HG03175 (cell line): ENCODE results near the gene FAM20A.

Source experiments
- ATAC-seq: cut with Tn5 transposase; IDR thresholded peaks from one replicate; pipeline ENCODE4 v1.9.1; 2021; ENCODE audit warnings: mild to moderate bottlenecking, moderate library complexity; ENCODE audit not compliant: unreplicated experiment

Gene FAM20A

DNA sequence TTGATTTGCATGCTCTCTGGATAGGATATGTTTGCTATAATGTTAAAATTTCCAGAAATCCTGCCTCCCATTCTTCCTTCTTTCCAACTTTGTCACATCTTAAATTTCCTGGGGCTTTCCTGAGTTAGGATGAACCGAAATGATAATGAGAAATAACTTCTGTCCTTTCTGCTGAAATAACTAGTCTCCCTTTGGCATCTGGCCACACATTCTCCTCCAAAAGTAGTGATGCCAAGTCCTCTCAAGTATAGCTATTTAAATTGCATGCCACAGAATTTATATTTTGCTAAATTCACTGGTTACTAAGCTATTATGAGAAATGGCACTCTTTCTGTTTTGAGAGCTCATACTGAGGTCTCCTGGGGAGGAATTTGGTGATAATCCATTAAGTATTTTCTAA lies 30.6 kb downstream of the FAM20A start:
- no peak for ATAC-seq

- no peak for ATAC-seq
These were observed 31.8 kb downstream of the FAM20A start for GRCh38 chr17:68569346-68569745.

DNA sequence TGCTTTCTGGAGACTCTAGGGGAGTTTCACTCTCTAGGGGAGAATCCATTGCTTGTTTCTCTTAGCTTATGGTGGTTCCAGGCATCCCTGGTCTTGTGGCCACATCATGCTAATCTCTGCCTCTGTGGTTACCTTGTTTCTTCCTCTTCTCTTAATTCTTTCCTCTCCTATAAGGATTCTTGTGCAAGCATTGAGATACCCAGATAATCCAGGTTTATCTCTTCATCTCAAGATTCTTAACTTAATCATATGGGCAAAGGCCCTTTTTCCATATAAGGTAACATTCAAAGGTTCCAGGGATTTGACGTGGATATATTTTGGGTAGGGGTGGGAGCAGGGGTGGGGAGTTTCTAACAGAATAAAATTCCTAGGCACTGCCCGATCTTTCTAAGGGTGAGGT lies 32.6 kb downstream of the FAM20A start:
- no peak for ATAC-seq

- ATAC-seq = no peak
These were observed 33.6 kb downstream of the FAM20A start for GRCh38 chr17:68567581-68567980.

DNA sequence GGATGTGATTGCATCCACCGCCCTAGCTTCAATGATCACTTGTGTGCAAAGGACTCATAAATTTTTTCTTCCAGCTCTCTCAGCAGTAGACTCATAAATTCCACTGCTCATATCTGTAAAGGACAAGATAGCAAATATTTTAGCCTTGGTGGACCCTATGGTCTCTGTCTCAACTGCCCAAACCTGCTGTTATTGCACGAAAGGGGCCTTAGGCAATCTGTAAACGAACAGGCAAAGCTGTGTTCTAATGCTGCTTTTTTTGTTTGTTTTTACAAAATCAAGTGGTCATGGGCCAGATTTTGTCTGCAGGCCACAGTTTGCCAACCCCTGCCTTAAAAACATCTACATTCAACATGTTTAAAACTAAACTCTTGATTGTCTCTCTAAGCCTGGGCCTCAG lies 34.1 kb downstream of the FAM20A start:
- ATAC-seq = no peak

DNA sequence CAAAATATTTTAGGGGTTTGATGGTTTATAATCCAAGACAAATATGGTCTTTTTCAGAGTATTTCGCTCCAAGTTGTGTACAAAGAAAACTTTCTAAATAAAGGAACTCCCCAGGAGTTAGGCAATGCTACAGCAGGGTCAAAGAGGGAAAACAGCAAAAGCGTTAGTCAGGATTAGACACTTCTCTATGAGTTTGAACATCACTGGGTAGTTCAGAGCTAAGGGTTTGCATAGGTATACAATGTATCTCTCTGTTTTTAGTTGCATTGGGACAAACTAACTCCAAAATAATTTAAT lies 34.8 kb downstream of the FAM20A start:
- ATAC-seq = no peak

DNA sequence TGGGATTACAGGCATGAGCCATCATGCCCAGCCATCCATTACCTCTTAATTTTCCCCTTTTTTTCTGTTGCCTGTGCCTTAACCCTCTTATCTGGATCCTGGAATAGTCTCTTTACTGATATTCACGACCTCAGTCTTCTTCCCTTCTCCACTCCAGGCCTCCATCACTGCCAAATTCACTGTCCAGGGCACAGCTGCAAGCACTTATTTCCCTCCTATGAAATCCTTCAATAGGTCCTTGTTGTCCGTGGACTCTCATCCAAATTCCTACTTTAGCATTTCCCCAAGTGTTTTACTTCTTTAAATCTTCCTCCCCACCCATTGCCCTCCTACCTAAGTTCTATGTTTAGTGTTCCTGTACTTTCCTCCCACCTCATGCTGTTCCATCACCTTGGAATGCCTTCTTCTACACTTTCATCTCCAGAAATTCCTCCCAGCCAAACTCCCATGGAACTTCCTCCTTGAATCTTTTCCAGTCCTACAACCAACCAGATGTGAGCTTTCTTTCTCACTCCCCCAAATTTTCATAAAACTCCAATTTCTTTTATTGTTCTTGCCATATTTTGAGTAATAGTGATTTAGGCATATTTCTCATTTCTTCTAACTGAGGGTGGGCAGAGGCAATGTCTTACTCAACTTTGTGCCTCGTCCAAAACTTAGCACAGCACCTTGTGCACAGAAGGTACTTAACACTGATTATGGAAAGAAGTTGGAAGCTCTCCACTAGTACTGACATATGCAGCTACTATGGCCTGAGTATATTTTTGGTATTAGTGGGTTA lies 35.3 kb downstream of the FAM20A start:
- ATAC-seq = no peak

- ATAC-seq = no peak
These were observed 36.6 kb downstream of the FAM20A start for GRCh38 chr17:68564415-68565111.

DNA sequence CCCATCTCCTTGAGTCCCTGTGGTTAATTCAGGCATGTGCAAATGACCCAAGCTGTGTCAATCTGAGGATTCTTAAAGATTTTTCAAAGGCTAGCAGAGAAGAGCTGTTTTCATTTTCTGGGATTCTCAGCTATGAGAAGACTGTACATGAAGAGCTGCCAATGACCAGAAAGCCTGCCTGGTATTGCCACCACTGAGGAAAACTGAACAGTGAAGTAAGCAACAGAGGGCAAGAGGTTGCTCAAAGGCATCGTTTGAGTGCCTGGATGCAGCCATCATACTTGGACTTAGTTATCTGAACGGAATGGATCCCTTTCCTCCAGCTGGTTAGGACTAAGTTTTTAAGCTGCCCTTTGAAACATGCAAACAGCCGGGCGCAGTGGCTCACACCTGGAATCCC lies 38.4 kb downstream of the FAM20A start:
- no peak for ATAC-seq

DNA sequence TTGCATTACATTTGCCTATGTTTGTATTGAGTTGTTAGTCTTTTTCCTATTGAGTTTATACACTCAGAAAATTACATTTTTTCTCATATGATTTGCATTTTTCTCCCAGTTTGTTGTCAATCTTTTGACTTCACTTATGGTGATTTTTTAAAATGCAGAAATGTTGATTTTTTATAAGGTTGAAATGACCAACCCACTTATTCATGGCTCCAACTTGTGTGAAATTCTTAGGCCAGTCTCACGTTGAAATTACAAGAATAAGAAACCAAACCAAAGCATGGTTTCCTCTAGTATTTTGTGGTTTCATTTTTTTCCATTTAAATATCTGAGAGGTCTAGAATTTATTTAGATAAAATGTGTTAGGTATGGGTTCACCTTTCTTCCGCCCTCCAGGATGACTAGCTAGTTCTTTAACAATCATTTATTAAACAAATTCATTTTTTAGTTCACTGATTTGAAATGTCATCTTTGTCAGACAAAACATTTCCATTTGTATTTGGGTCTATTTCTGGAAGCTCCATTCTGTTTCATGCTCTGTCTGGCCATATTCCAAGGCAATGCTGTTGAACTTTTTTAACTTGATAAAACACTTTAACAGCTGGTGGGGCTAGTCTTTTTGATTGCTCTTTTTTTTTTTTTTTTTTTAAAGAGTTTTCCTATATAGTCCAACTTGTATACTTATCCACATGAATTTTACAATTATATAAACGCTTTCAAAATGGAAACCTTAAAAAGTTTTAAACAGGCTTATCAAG lies 40.0 kb downstream of the FAM20A start:
- ATAC-seq = no peak

DNA sequence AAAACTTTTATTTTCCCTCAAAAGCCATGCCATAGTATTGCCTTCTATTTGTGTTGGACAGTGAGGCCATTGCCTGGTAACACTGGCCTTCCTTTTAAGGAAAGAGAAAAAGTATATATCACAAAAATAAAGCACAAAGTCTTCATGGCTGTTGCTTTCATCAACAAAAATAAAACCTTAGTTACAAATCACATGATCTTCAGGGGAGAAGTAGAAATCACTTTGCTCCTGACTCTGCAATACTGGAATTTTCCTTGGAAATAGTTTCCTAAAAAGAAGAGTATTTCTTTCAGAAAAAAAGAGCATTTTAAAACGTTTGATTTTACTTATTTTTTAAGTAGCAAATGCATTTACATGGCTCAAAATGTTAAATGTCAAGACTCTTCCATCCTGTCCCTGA lies 41.9 kb downstream of the FAM20A start:
- ATAC-seq = no peak

DNA sequence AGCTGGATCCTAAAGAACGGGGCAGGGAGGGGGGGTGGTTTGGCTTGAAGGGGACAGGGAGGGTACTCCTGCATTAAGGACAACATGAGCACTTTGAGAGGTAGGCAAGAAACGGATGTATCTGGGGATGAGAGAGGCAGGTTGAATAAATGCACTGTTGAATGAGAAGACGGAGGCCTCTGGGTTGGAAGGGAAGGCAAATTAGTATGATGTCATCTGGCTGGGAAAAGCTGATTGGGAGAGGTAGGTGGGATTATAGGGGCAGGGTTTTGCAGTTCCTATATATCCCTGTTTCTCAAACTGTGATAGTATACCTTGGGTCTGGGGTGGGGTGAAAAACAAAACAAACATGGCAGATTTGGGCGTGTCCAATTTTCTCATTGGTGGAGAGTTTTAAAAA lies 44.6 kb downstream of the FAM20A start:
- ATAC-seq = no peak

- ATAC-seq = no peak
These were observed 56.9 kb downstream of the FAM20A start for GRCh38 chr17:68544111-68544915.

DNA sequence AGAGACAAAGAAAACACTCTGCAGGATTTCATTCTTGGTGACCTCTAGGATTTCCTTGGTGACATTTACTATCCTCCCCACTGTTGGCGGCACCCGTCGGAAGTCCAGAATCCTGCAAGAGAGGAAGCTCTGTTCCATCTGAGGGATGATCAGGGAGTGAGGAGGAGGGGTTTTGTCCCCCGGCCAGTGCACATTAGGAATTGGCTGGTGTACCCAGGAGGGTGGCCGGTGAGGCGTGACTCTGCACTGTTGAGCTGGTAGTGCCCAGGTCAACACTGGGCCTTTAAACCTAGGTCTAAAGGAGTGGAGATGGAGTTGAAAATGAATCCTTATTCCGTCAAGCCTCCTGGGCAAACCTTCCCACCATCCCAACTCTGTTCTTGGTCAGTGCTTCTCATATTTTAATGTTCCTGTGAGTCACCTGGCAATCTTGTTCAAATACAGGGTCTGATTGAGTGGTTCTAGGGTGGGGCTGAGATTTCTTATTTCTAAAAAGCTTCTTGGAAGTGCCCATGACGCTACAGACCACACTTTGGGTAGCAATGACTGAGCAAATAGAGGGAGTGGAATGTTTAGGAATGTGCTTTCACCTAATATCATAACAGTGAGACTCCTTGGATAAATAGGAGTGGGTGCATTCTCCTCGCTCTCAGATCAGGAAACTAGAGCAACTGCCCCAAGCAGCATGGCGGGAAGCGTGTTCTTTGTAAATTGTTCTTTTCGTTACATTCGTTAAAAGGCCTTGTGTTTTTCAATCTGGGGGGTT lies 58.3 kb downstream of the FAM20A start:
- ATAC-seq = no peak

GRCh38 chr17:68541816-68542215 lies 59.4 kb downstream of the FAM20A start:
- no peak for ATAC-seq

DNA sequence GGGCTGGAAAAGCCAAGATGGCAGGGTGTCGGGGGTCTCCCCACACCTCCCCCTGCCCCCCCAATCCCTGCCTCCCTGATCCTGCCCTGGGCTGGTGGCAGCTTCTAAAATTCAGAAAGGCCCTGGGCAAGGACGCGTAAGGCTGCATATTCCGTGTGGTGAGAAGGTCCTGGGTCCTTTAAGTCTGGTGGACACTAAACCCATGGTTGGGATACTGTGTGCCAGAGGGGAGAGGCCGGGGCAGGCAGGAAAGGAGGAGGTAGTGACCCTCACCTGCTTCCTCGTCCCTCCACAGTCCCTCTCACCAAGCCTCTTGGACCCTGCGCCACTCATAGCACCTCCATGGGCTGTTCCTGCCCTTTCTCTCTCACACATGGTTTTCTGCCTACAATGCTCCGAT lies 60.2 kb downstream of the FAM20A start:
- ATAC-seq = no peak

- ATAC-seq = no peak
These were observed 61.4 kb downstream of the FAM20A start for GRCh38 chr17:68539548-68540467.

- ATAC-seq = no peak
These were observed 65.2 kb downstream of the FAM20A start for GRCh38 chr17:68535922-68536321.

- no peak for ATAC-seq
These were observed 66.5 kb downstream of the FAM20A start for GRCh38 chr17:68534695-68535088.
